Measurements from ENCODE around the gene LAMA1. TPM values are rescaled to one million over a fixed set of nuclear protein-coding genes. Genes with fewer than 3 reads are reported as not detected.

The LAMA1 gene
- total RNA-seq, 4 donors from 2014 or later, result 1.2 to 3.0 (median 1.9) TPM

GRCh38 chr18:7004009-7004408, 113.6 kb downstream of the LAMA1 start:
- no peak for DNase-seq (ENCODE audit: low spot score in 2 of 2)
- Histone ChIP-seq H3K4me1 (peaks cover 0 to 3% (median 0%) of the 10 kb centered on the region in 4 donors), H3K36me3 (no peaks in the 10 kb centered on the region), H3K27ac (no peak overlapping the region), H3K27me3 (no peaks in the 10 kb centered on the region), H3K4me3 (no peak overlapping the region), H3K9me3 (no peaks in the 10 kb centered on the region)
- WGBS, 2 donors, result 90 to 91% methylated on average over 6 of the region's 6 CpGs
- TF ChIP-seq EP300 (IDR thresholded peaks at IDR 0.05), result no peak
- no peak for TF ChIP-seq CTCF (IDR thresholded peaks at IDR 0.05)
- TF ChIP-seq POLR2A (IDR thresholded peaks at IDR 0.05), result no peak

GRCh38 chr18:7002107-7002506, 115.5 kb downstream of the LAMA1 start:
- 42 to 62% methylated on average over 3 of the region's 3 CpGs for WGBS, 2 donors
- no peaks in the 10 kb centered on the region for H3K36me3 ChIP-seq
- peaks cover 0 to 3% (median 0%) of the 10 kb centered on the region in 4 donors for H3K4me1 ChIP-seq
- H3K27me3 ChIP-seq, result no peaks in the 10 kb centered on the region
- no peak for TF ChIP-seq EP300 (IDR thresholded peaks at IDR 0.05)
- no peak for TF ChIP-seq POLR2A (IDR thresholded peaks at IDR 0.05)
- no peak for TF ChIP-seq CTCF (IDR thresholded peaks at IDR 0.05)
- no peak overlapping the region for H3K4me3 ChIP-seq
- H3K27ac ChIP-seq, result no peak overlapping the region
- H3K9me3 ChIP-seq, result no peaks in the 10 kb centered on the region
- no peak for DNase-seq (ENCODE audit: low spot score in 2 of 2)

DNA sequence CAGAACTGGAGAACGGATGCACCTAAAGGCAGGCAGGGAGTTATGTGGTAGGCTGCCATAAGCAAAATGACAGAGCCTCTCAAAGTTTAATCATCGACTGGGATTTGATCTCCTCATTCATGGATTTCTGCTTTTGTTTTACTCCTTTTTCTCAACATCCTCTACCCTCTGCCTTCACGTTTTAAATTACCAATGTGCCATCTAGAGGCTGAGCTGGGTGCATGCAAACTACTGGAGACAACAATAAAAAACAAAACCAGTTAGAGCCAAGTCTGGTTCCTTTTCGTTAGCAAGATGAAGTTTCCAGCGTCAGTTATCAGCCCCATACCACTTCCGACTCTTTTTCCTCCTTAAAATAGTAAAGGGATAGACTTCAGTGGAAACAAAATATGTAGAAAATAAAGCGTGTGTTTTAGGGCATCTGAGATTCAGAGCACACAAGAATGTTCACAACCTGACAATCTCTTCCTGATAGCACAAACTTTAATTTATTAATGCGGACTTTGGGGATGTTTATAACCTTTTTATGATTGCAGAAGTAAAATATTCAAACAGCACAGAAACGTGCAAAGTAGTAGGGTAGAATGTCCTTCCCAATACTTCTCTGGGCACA, 117.0 kb downstream of the LAMA1 start:
- H3K4me3 ChIP-seq, result no peak overlapping the region
- H3K9me3 ChIP-seq, result no peaks in the 10 kb centered on the region
- peaks cover 0 to 3% (median 0%) of the 10 kb centered on the region in 4 donors for H3K4me1 ChIP-seq
- peak in 3 of 5 experiments; percentile 14 to 31 (median 15) for TF ChIP-seq CTCF (IDR thresholded peaks at IDR 0.05)
- no peak for TF ChIP-seq EP300 (IDR thresholded peaks at IDR 0.05)
- no peak for DNase-seq (ENCODE audit: low spot score in 2 of 2)
- WGBS, 2 donors, result 35 to 36% methylated on average over 9 of the region's 9 CpGs
- no peak overlapping the region for H3K27ac ChIP-seq
- H3K36me3 ChIP-seq, result no peaks in the 10 kb centered on the region
- no peaks in the 10 kb centered on the region for H3K27me3 ChIP-seq

DNA sequence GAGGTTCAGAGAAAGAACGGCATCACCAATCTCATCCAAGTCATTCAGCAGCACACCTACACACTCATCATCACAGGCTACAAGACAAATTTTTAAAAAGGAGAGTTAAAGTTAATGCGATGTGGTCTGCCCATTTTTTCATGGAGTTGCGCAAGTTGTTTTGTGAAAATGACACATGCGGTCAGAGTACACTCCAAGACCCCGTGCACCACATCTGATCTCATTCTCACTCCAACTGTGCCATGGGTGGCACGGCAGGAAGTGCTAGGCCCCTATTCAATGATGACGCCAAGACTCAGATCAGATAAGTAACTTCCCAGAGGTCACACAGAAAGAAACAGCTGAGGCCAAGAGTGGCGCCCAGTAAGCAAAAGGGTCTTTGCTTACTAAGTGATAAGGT, 119.8 kb downstream of the LAMA1 start:
- Histone ChIP-seq H3K27ac (no peak overlapping the region), H3K4me1 (peaks cover 0 to 3% (median 0%) of the 10 kb centered on the region in 4 donors), H3K9me3 (no peaks in the 10 kb centered on the region), H3K27me3 (no peaks in the 10 kb centered on the region), H3K4me3 (no peak overlapping the region), H3K36me3 (no peaks in the 10 kb centered on the region)
- 81 to 85% methylated on average over 8 of the region's 8 CpGs for WGBS, 2 donors
- DNase-seq (ENCODE audit: low spot score in 2 of 2), result no peak
- TF ChIP-seq EP300 (IDR thresholded peaks at IDR 0.05) (no peak), CTCF (IDR thresholded peaks at IDR 0.05) (no peak), POLR2A (IDR thresholded peaks at IDR 0.05) (no peak)

DNA sequence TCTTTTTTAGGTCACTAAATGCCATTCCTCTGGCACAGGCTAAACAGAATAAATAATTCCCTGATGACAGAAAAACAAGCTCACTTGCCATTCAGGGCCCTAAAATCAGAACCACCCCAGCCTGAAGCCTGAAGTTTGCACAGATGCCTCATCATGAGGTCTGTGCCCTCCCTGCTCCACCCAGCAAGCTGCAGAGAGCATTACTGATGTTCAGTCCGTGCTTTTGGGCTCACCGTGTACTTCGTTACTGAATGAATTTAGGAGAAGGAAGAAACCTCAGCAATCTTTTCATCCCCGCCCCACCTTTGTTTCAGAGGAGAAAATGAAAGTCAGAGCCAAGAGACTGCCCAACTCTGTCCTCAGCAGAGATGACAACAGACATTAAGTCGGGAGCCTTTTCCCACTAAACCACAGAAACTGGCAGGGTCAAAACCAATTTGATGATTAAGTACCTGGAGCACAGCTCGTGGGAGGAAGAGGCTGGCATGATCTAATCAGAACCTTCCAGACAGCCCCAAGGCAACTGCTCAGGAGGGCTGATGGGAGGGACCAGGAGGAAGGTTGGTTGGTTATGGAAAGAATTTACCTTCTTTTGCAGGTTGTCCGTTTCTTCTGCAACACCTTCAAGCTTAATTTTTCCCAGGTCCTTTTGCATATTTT, 122.7 kb downstream of the LAMA1 start:
- no peak for DNase-seq (ENCODE audit: low spot score in 2 of 2)
- TF ChIP-seq EP300 (IDR thresholded peaks at IDR 0.05) (no peak), POLR2A (IDR thresholded peaks at IDR 0.05) (no peak)
- H3K27ac ChIP-seq, result no peak overlapping the region
- no peak overlapping the region for H3K4me3 ChIP-seq
- no peaks in the 10 kb centered on the region for H3K4me1 ChIP-seq
- 65 to 78% methylated on average over 7 of the region's 7 CpGs for WGBS, 2 donors
- no peaks in the 10 kb centered on the region for H3K9me3 ChIP-seq
- H3K27me3 ChIP-seq, result no peaks in the 10 kb centered on the region
- H3K36me3 ChIP-seq, result no peaks in the 10 kb centered on the region

Data from tibial nerve (tissue), 4 donors.